ENCODE measurements around the gene ZDHHC1. TPM values are rescaled to one million over a fixed set of nuclear protein-coding genes. Genes with fewer than 3 reads are reported as not detected.

ZDHHC1 gene
- total RNA-seq, 1 experiment from 2014 or later: 13.5 TPM

- in situ Hi-C loops (cut with HindIII; ENCODE audit: low pct_unique_long_range_greater_than_20kb, low sequenced_read_pairs): no loop called here
- DNase-seq (ENCODE audit: low read depth): no peak
Observed at GRCh38 chr16:67449739-67450138, 33.5 kb upstream of the ZDHHC1 start.

DNA sequence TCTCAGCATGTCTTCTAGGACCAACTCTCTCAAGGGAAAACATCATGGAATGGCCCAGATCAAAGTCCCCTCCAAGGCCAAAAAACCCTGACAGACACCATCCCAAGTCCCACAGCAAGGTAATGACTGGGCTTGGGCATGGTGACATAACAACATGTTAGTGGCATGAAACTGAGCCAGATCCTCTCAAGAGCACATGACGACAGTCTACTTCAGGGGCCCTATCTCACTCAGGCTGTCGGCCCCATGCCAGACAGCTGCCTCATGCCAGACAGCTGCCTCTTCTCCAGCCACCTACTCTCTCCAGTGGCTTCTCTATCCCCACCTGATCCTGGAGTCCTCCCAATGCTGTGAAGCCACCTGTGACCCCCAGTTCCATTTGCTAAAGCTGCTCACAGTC lies 33.1 kb upstream of the ZDHHC1 start:
- DNase-seq (ENCODE audit: low read depth): no peak
- in situ Hi-C loops (cut with HindIII; ENCODE audit: low pct_unique_long_range_greater_than_20kb, low sequenced_read_pairs): no loop called here

DNA sequence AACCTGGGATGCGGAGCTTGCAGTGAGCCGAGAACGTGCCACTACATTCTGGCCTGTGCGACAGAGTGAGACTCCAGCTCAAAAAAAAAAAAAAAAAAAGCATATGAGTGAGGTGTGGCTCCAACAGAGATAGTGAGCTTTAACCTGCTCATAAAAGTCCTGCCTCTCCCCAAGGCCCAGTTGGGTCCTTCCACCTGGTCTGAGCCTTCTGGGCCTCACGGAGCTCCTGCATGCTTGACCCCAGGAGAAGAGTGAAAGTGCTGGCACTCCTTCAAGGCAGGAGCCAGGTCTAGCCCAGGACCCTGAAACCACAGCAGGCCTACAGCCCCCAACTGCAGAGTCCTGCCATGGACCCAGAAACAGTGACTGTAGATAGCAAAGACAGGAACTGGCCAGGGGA lies 32.3 kb upstream of the ZDHHC1 start:
- DNase-seq (ENCODE audit: low read depth): no peak
- in situ Hi-C loops (cut with HindIII; ENCODE audit: low pct_unique_long_range_greater_than_20kb, low sequenced_read_pairs): no loop called here

DNA sequence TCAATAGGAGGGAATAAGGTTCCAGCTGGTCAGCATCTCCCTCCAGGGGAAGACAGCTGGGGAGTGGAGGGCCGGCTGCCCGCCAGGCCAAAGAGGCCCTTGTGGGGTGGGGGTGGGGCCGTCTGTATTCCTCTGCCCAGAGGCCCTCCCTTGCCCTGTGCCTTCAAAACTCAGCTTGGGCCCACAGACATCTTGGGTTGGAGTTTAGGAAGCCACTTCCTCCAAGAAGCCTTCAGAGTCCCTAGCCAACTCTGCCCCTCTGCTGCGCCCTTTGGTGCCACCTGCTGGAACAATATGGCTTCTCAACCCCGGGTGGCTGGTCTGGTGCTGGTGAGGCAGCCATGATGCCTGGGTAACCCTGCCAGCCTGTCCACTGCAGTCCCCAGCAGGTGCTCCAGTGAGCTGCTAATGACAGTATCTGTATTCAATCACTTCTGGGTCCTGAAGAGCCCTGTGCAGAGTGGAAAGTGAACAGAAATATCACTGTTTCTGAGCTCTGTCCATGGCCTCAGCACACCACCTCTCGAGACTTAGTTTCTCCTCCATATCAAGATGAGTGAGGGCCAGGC lies 31.3 kb upstream of the ZDHHC1 start:
- in situ Hi-C loops (cut with HindIII; ENCODE audit: low pct_unique_long_range_greater_than_20kb, low sequenced_read_pairs): no loop called here

GRCh38 chr16:67446968-67447507 lies 30.8 kb upstream of the ZDHHC1 start:
- in situ Hi-C loops (cut with HindIII; ENCODE audit: low pct_unique_long_range_greater_than_20kb, low sequenced_read_pairs): no loop called here
- DNase-seq (ENCODE audit: low read depth): no peak

More for the DNA sequence above, 31.3 kb upstream of the ZDHHC1 start:
- no peak for DNase-seq (ENCODE audit: low read depth)

DNA sequence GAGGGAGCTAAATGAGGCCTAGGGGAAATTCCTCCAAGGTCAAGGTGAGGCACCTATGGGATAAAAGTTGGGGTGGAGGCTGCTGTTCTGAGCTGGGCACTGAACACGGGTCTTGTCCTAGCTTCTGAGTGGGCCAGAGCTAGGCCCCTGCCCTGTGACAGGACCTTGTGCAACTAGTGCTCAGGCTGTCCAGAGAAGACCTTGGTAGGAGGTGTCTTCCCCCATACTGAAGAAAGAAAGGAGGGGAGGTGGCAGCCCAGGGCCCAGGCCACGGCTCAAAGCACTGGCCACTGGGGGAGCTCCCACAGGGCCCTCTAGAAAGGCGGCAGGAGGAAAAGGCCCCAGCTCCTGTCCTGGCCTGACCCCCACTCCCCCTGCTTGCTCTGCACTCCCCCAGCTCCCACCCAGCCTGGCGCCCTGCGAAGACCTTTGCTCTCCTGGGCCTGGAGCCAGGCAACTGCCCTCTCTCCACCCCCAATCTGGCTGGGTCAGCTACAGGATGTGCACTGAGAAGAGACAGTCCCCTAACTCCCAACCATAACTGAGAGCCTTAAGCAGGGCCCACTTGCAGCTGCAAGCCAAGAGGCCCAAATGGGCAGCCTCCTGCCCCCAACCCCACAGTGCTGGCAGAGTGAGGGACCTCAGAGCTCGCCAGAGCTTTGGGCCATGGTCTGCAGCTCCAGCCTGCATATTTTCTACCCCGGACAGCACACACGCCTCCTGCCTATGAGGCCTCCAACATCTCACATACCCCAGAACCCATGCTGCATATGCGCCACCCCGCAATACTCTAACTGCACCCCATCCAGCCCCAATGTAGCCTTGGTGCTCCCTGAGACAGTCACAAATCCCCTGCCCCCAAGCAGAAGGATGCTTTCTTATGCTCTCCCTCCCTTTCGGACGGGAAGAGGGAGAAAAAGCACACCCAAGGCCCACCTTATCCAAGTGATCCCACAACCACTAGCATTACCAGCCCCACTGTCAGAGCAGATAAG lies 29.9 kb upstream of the ZDHHC1 start:
- no peak for DNase-seq (ENCODE audit: low read depth)
- in situ Hi-C loops (cut with HindIII; ENCODE audit: low pct_unique_long_range_greater_than_20kb, low sequenced_read_pairs): no loop called here

GRCh38 chr16:67445441-67445912 lies 29.2 kb upstream of the ZDHHC1 start:
- in situ Hi-C loops (cut with HindIII; ENCODE audit: low pct_unique_long_range_greater_than_20kb, low sequenced_read_pairs): no loop called here

DNA sequence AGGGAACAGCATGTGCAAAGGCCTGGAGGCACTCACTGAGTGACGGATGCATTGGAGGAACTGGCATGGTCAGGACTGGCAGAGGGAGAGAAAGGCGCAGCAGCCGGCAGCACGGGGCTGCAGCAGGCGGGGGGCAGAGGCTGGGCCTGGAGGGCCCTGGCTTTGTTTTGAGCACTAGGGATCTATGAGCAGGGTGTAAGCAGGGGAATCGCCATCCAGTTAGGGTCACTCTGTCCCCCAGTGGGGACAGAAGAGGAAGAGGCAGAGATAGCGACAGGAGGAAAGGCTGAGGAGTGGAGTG lies 28.8 kb upstream of the ZDHHC1 start:
- no peak for DNase-seq (ENCODE audit: low read depth)
- in situ Hi-C loops (cut with HindIII; ENCODE audit: low pct_unique_long_range_greater_than_20kb, low sequenced_read_pairs): no loop called here

More at GRCh38 chr16:67445441-67445912, 29.2 kb upstream of the ZDHHC1 start:
- DNase-seq (ENCODE audit: low read depth): no peak

GRCh38 chr16:67444259-67445125 lies 28.2 kb upstream of the ZDHHC1 start:
- no peak for DNase-seq (ENCODE audit: low read depth)
- in situ Hi-C loops (cut with HindIII; ENCODE audit: low pct_unique_long_range_greater_than_20kb, low sequenced_read_pairs): no loop called here

GRCh38 chr16:67443265-67443664 lies 27.0 kb upstream of the ZDHHC1 start:
- in situ Hi-C loops (cut with HindIII; ENCODE audit: low pct_unique_long_range_greater_than_20kb, low sequenced_read_pairs): no loop called here
- no peak for DNase-seq (ENCODE audit: low read depth)

- in situ Hi-C loops (cut with HindIII; ENCODE audit: low pct_unique_long_range_greater_than_20kb, low sequenced_read_pairs): no loop called here
- no peak for DNase-seq (ENCODE audit: low read depth)
Observed at GRCh38 chr16:67442581-67443255, 26.4 kb upstream of the ZDHHC1 start.

- DNase-seq (ENCODE audit: low read depth): no peak
- in situ Hi-C loops (cut with HindIII; ENCODE audit: low pct_unique_long_range_greater_than_20kb, low sequenced_read_pairs): no loop called here
Observed at GRCh38 chr16:67441907-67442306, 25.6 kb upstream of the ZDHHC1 start.

- in situ Hi-C loops (cut with HindIII; ENCODE audit: low pct_unique_long_range_greater_than_20kb, low sequenced_read_pairs): no loop called here
- no peak for DNase-seq (ENCODE audit: low read depth)
Observed at GRCh38 chr16:67441271-67441753, 25.0 kb upstream of the ZDHHC1 start.

GRCh38 chr16:67438824-67439393 lies 22.6 kb upstream of the ZDHHC1 start:
- in situ Hi-C loops (cut with HindIII; ENCODE audit: low pct_unique_long_range_greater_than_20kb, low sequenced_read_pairs): no loop called here
- no peak for DNase-seq (ENCODE audit: low read depth)

GRCh38 chr16:67438098-67438791 lies 22.0 kb upstream of the ZDHHC1 start:
- DNase-seq (ENCODE audit: low read depth): no peak
- in situ Hi-C loops (cut with HindIII; ENCODE audit: low pct_unique_long_range_greater_than_20kb, low sequenced_read_pairs): no loop called here

- in situ Hi-C loops (cut with HindIII; ENCODE audit: low pct_unique_long_range_greater_than_20kb, low sequenced_read_pairs): no loop called here
- no peak for DNase-seq (ENCODE audit: low read depth)
Observed at GRCh38 chr16:67437513-67437912, 21.2 kb upstream of the ZDHHC1 start.

GRCh38 chr16:67436640-67437193 lies 20.4 kb upstream of the ZDHHC1 start:
- in situ Hi-C loops (cut with HindIII; ENCODE audit: low pct_unique_long_range_greater_than_20kb, low sequenced_read_pairs): no loop called here
- DNase-seq (ENCODE audit: low read depth): no peak

All from Caki2 (cell line).